Measurements from ENCODE around the gene ZC3H14. TPM values are rescaled to one million over a fixed set of nuclear protein-coding genes. Genes with fewer than 3 reads are reported as not detected.

The ZC3H14 gene
- total and polyA plus RNA-seq, 10 of the 15 experiments (the other 5 are each of a cell fraction or from before 2014, with no cell fraction given) = 17.9 to 97.1 (median 47.6) TPM

- TF ChIP-seq BMI1 (IDR thresholded peaks at IDR 0.05; ENCODE audit: borderline replicate concordance) (no peak), BRCA1 (IDR thresholded peaks at IDR 0.05; ENCODE audit: low read depth, low read length) (no peak), IRF5 (IDR thresholded peaks at IDR 0.05; ENCODE audit: borderline replicate concordance) (no peak), MYB (IDR thresholded peaks at IDR 0.05; ENCODE audit: borderline replicate concordance, low read depth, low read length) (no peak), BHLHE40 (IDR thresholded peaks at IDR 0.05; ENCODE audit: borderline replicate concordance in 1 of 2, low read depth in 2 of 2, low read length in 1 of 2) (no peak), RELB (IDR thresholded peaks at IDR 0.05; ENCODE audit: low read depth) (no peak), TCF7 (IDR thresholded peaks at IDR 0.05; ENCODE audit: borderline replicate concordance) (no peak), WRNIP1 (IDR thresholded peaks at IDR 0.05; ENCODE audit: borderline replicate concordance, low read depth, low read length) (no peak)
- ATAC-seq (no peak), DNase-seq (ENCODE audit: low read depth, low spot score) (no peak), FAIRE-seq (no peak)
- H3K4me2 ChIP-seq (ENCODE audit: control insufficient read depth, insufficient read depth) = no peak overlapping the region
- H3K27me3 ChIP-seq (replicated peaks in 1 of 2; ENCODE audit: control insufficient read depth in 2 of 2, insufficient read depth in 2 of 2, low read length in 1 of 2) = no peaks in the 10 kb centered on the region
- SMC1A ChIA-PET (ENCODE audit: uncharacterized antibody, unreplicated experiment) = no interaction called here
- in situ Hi-C loops (cut with MboI) = no loop called here
- intact Hi-C loops (cut with micrococcal nuclease; ENCODE audit: unreplicated experiment) = no loop called here
- no peak overlapping the region for H3K9ac ChIP-seq (ENCODE audit: control insufficient read depth, insufficient read depth, low read length)
- H3K36me3 ChIP-seq (ENCODE audit: control insufficient read depth in 2 of 2, insufficient read depth in 2 of 2, low read length in 1 of 2) = no peaks in the 10 kb centered on the region
- RAD21 ChIA-PET (ENCODE audit: unreplicated experiment) = no interaction called here
- POLR2A ChIA-PET = no interaction called here
- no peak overlapping the region for H3K27ac ChIP-seq (ENCODE audit: control insufficient read depth, insufficient read depth)
- H4K20me1 ChIP-seq (ENCODE audit: control insufficient read depth, insufficient read depth) = no peaks in the 10 kb centered on the region
- H3K9me3 ChIP-seq (replicated peaks; ENCODE audit: control insufficient read depth, insufficient read depth, low read length) = no peaks in the 10 kb centered on the region
- no peaks in the 10 kb centered on the region for H3K79me2 ChIP-seq (ENCODE audit: control insufficient read depth, insufficient read depth, low read length)
- H3K4me1 ChIP-seq (ENCODE audit: control insufficient read depth, insufficient read depth, low read length) = no peaks in the 10 kb centered on the region
- H2AFZ ChIP-seq (ENCODE audit: control insufficient read depth, low read depth, low read length) = no peak overlapping the region
- WGBS (ENCODE audit: insufficient coverage, insufficient replicate concordance, low lambda C conversion rate, missing lambda C conversion rate) = 92% methylated on average over 2 of the region's 2 CpGs
- no TSS peak for BruUV-seq (replicated peaks)
- no peak overlapping the region for H3K4me3 ChIP-seq
- CTCF ChIA-PET = no interaction called here
These were observed 58.3 kb downstream of the ZC3H14 start for GRCh38 chr14:88621100-88621499.

All from GM12878 (cell line).